DOHH2 (cell line): ENCODE data around the gene KLHDC4.

Experiments
- CTCF ChIP-seq: fragments of 200-600 bp; sonication (generic); IDR thresholded peaks from one replicate; pipeline ENCODE4 v1.5.1; 2014; ENCODE audit warnings: antibody characterized with exemption, mild to moderate bottlenecking, low read depth, low read length; ENCODE audit not compliant: poor library complexity, severe bottlenecking
- EZH2phosphoT487 ChIP-seq: fragments of 200-600 bp; sonication (generic); IDR thresholded peaks from 2 replicates; pipeline ENCODE4 v1.6.1; 2017; ENCODE audit warnings: borderline replicate concordance, mild to moderate bottlenecking, antibody characterized with exemption, low read length, moderate library complexity, mixed read lengths

GRCh38 chr16:87747626-87748414 is 18.0 kb downstream of the KLHDC4 start:
- no peak for TF ChIP-seq CTCF
- no peak for TF ChIP-seq EZH2phosphoT487
